Kidney (tissue), 22 donors: ENCODE data around the gene ARSA. TPM values are rescaled to one million over a fixed set of nuclear protein-coding genes. Genes with fewer than 3 reads are reported as not detected.

Source experiments
- DNase-seq, 5 donors: peaks; one replicate each; pipeline ENCODE4 v3.0.0-alpha.2; 2013 to 2020
- FAIRE-seq: peaks from 2 replicates; lab custom pipeline; 2012; peaks lifted over from hg19 to GRCh38; lab: Jason Lieb, UNC
- H3K27ac ChIP-seq, 2 donors: one replicate each; pipeline ENCODE4 v1.7.0; 2013; ENCODE audit warnings: low read depth in 2 of 2, low read length in 2 of 2, inconsistent platforms in 1 of 2
- H3K27me3 ChIP-seq: one replicate; pipeline ENCODE4 v1.7.1; 2013; ENCODE audit warnings: low read length, inconsistent platforms; ENCODE audit not compliant: control insufficient read depth, insufficient read depth
- H3K36me3 ChIP-seq, 3 donors: one replicate each; pipeline versions ENCODE4 v1.7.0 to v1.7.1; 2013; ENCODE audit warnings: low read length in 3 of 3, control low read depth in 1 of 3, inconsistent platforms in 1 of 3; ENCODE audit not compliant: insufficient read depth in 3 of 3, control insufficient read depth in 2 of 3
- H3K4me1 ChIP-seq, 3 donors: one replicate each; pipeline versions ENCODE4 v1.7.0 to v1.7.1; 2013; ENCODE audit warnings: low read length in 3 of 3, inconsistent platforms in 1 of 3, low read depth in 1 of 3; ENCODE audit not compliant: control insufficient read depth in 2 of 3, insufficient read depth in 2 of 3
- H3K4me3 ChIP-seq, 3 donors: one replicate each; pipeline versions ENCODE4 v1.7.0 to v1.8.1; 2013; ENCODE audit warnings: low read length in 3 of 3, control low read depth in 1 of 3, inconsistent platforms in 1 of 3
- H3K9ac ChIP-seq, 3 donors: one replicate each; pipeline versions ENCODE4 v1.7.0 to v1.7.1; 2013; ENCODE audit warnings: low read length in 3 of 3, control low read depth in 1 of 3, inconsistent platforms in 1 of 3
- H3K9me3 ChIP-seq, 3 donors: one replicate each; pipeline versions ENCODE4 v1.7.0 to v1.7.1; 2013; ENCODE audit warnings: low read length in 3 of 3, control low read depth in 1 of 3, inconsistent platforms in 1 of 3; ENCODE audit not compliant: control insufficient read depth in 2 of 3, insufficient read depth in 1 of 3
- CTCF ChIP-seq: IDR thresholded peaks from 3 replicates; pipeline ENCODE4 v1.5.1; 2012; ENCODE audit warnings: mild to moderate bottlenecking, moderate library complexity, borderline replicate concordance; ENCODE audit not compliant: insufficient read depth; ENCODE audit errors: extremely low read depth
- intact Hi-C: fragments of 100-400 bp; cut with DNase I; formaldehyde crosslinking; loops from one replicate; pipeline ENCODE4 v1.11.1; 2022
- long read RNA-seq, 10 donors: library from polyadenylated mRNA in 1 of 10; unstranded in 1 of 10; transcript quantifications; one replicate each; pipeline ENCODE4 v2.0.0 and lab custom pipeline, GENCODE V29; 2021 to 2026
- polyA plus RNA-seq: library from polyadenylated mRNA; stranded (reverse); fragments of 350-450 nt; fragmentation: Illumina TruSeq; extraction: RNeasy Lipid Tissue Mini Kit (QIAGEN cat#74804); gene quantifications from one replicate; pipeline ENCODE4 v1.2.3, GENCODE V29; 2014; ENCODE audit warnings: low read depth, low replicate concordance; ENCODE audit not compliant: insufficient read depth
- total RNA-seq: library from RNA; stranded (reverse); fragmentation: NEBNext Ultra II Directional; extraction: Animal tissue kit (Norgen Biotek cat#: 25700); gene quantifications from one replicate; pipeline ENCODE4 v1.2.1, GENCODE V29; 2021
- donor health status: control.
- donor health status: control.
- donor health status: control.
- donor health status: control.
- donor health status: control.
- donor health status: DM: yes; HTN: yes; CAD: no.
- donor health status: Normal renal cell carcinoma (clear cell type).

Gene ARSA
- total RNA-seq (53.0 TPM), polyA plus RNA-seq (52.8 TPM)
- long read RNA-seq, donor 1, partial matches to known transcripts: 0 of 3 reads
- long read RNA-seq, donor 1, other reads (novel, unspliced or antisense): 0 of 3 reads
- long read RNA-seq, donor 2, partial matches to known transcripts: 5 of 11 reads
- long read RNA-seq, donor 2, other reads (novel, unspliced or antisense): 0 of 11 reads
- long read RNA-seq, donor 3, partial matches to known transcripts: 0 of 6 reads
- long read RNA-seq, donor 3, other reads (novel, unspliced or antisense): 0 of 6 reads
- long read RNA-seq, donor 4, partial matches to known transcripts: 0 of 4 reads
- long read RNA-seq, donor 4, other reads (novel, unspliced or antisense): 0 of 4 reads
- long read RNA-seq, donor 5, partial matches to known transcripts: 0 of 1 reads
- long read RNA-seq, donor 5, other reads (novel, unspliced or antisense): 0 of 1 reads
- long read RNA-seq, donor 6, transcript ARSA-201 (8 exons, 2,050 nt): major isoform, 6 of 10 reads
- long read RNA-seq, donor 6, partial matches to known transcripts: 0 of 10 reads
- long read RNA-seq, donor 6, other reads (novel, unspliced or antisense): 0 of 10 reads
- long read RNA-seq, donor 7, transcript ARSA-202 (9 exons, 1,895 nt): minor isoform, 11 of 60 reads
- long read RNA-seq, donor 7, transcript ARSA-201 (8 exons, 2,050 nt): major isoform, 14 of 60 reads
- long read RNA-seq, donor 7, partial matches to known transcripts: 10 of 60 reads
- long read RNA-seq, donor 7, other reads (novel, unspliced or antisense): 19 of 60 reads
- long read RNA-seq, donor 8, transcript ARSA-208 (1 exons, 573 nt): major isoform, 6 of 8 reads
- long read RNA-seq, donor 8, partial matches to known transcripts: 0 of 8 reads
- long read RNA-seq, donor 8, other reads (novel, unspliced or antisense): 0 of 8 reads
- long read RNA-seq, donor 9, partial matches to known transcripts: 0 of 4 reads
- long read RNA-seq, donor 9, other reads (novel, unspliced or antisense): 0 of 4 reads
- long read RNA-seq, donor 10, partial matches to known transcripts: 0 of 5 reads
- long read RNA-seq, donor 10, other reads (novel, unspliced or antisense): 0 of 5 reads

GRCh38 chr22:50627642-50628542 lies at the start of gene ARSA:
TSS of gene ARSA (minus strand) at chr22:50628152. CDS start at chr22:50627779, 373 bp downstream.
- no peaks in the 10 kb centered on the region for H3K36me3 ChIP-seq
- DNase-seq: peak; percentile 82 to 95 (median 89)
- H3K4me3 ChIP-seq: peak within 1 kb of the TSS; percentile 91 to 94 (median 92)
- intact Hi-C loops: no loop called here
- peak; percentile 59 for TF ChIP-seq CTCF
- no peak for FAIRE-seq
- no peaks in the 10 kb centered on the region for H3K27me3 ChIP-seq
- peaks cover 5 to 13% (median 6%) of the 10 kb centered on the region in 3 donors for H3K4me1 ChIP-seq
- no peaks in the 10 kb centered on the region for H3K9me3 ChIP-seq
- peak within 1 kb of the TSS; percentile 43 to 60 for H3K27ac ChIP-seq
- peak within 1 kb of the TSS; percentile 67 to 85 (median 81) for H3K9ac ChIP-seq

GRCh38 chr22:50676661-50677492 lies 48.9 kb upstream of the ARSA start:
- DNase-seq (peak in 1 of 5 donors; percentile 25), FAIRE-seq (no peak)
- TF ChIP-seq CTCF: no peak
- intact Hi-C loops: no loop called here
- Histone ChIP-seq H3K27me3 (peaks cover 5% of the 10 kb centered on the region), H3K4me1 (peaks cover 0 to 3% (median 0%) of the 10 kb centered on the region in 3 donors), H3K27ac (no peak overlapping the region), H3K4me3 (peak overlapping the region in 1 of 3 donors; percentile 50), H3K36me3 (no peaks in the 10 kb centered on the region), H3K9me3 (no peaks in the 10 kb centered on the region), H3K9ac (no peak overlapping the region)
